GM10847 (cell line): ENCODE measurements around the gene LIN7B.

ENCODE experiments used
- POLR2A ChIP-seq: IDR thresholded peaks from 2 replicates; pipeline ENCODE4 v1.6.1; 2011; ENCODE audit not compliant: insufficient read length; ENCODE audit errors: extremely low read depth

LIN7B gene

GRCh38 chr19:49167857-49168409 lies 53.8 kb downstream of the LIN7B start:
- no peak for TF ChIP-seq POLR2A
